GF-D8 (cell line): ENCODE data around the gene U2SURP.

Experiments used
- DNase-seq: peaks from one replicate; lab custom pipeline; 2025; lab: John Stamatoyannopoulos, UW

The U2SURP gene

GRCh38 chr3:143101792-143102381 is 100.5 kb downstream of the U2SURP start:
- DNase-seq = no peak

GRCh38 chr3:143103652-143104051 is 102.3 kb downstream of the U2SURP start:
- DNase-seq = no peak

GRCh38 chr3:143105170-143105569 is 103.8 kb downstream of the U2SURP start:
- DNase-seq = no peak

DNA sequence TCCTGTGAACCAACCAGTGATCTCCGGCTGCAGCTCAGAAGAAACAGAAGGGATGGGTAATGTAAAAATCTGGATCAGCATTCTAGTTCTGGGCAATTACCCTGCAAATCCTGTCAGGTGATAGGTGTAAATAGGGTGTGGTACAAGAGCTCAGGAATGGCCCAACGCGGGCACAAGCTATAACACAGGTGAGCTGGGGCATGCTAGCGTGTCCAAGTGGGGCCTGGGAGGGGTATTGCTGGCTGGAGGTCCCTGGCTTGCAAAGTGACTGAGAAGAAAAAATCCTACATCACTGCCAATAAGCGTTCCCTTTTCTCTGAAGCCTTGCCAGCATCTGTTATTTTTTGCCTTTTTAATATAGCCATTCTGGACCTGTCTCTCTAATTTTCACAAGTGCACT is 108.5 kb downstream of the U2SURP start:
- DNase-seq = no peak
